NCI-H146 treated with DMSO at 0.1 percent for 48 hours (cell line): ENCODE measurements around the gene FAS.

Experiments
- DNase-seq: peaks from one replicate; lab custom pipeline; 2025; ENCODE audit not compliant: unreplicated experiment; lab: John Stamatoyannopoulos, UW

Gene FAS

DNA sequence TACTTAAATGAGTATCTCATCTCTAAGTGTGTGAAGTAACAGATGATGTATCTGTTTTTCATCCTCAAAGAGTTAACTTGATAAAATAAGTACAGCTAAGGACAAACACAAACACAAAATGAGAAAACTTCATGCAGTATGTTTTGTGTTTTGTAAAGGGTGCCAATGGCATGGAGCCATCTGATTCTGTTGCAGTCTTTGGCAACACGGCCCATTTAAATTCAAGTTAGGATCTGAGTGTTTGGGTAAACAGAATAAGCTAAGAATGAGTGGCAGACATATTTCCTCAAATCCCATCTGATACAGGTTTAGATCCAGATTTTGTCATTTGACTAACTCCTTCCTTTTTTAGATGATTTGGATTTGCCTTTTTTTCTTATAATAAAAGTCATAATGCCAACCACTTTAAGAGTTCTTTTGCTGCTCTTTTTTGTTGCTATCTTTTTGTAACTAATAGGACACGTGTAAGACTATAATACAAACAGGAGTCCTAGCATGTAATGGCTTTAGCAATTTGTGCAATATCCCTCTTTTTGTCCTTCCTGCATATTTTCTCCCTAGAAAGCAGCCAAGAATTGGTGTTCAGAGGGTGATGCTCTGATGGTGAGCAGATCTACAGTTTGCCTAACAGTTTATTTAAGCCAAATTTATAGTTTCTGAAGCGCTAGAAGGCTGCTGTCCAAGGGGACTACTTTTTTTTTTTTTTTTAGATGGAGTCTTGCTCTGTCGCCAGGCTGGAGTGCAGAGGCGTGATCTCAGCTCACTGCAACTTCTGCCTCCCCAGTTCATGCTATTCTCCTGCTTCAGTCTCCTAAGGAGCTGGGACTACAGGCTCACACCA lies 19.2 kb upstream of the FAS start:
- no peak for DNase-seq

- DNase-seq = no peak
These were observed 16.6 kb upstream of the FAS start for GRCh38 chr10:88974012-88974411.

DNA sequence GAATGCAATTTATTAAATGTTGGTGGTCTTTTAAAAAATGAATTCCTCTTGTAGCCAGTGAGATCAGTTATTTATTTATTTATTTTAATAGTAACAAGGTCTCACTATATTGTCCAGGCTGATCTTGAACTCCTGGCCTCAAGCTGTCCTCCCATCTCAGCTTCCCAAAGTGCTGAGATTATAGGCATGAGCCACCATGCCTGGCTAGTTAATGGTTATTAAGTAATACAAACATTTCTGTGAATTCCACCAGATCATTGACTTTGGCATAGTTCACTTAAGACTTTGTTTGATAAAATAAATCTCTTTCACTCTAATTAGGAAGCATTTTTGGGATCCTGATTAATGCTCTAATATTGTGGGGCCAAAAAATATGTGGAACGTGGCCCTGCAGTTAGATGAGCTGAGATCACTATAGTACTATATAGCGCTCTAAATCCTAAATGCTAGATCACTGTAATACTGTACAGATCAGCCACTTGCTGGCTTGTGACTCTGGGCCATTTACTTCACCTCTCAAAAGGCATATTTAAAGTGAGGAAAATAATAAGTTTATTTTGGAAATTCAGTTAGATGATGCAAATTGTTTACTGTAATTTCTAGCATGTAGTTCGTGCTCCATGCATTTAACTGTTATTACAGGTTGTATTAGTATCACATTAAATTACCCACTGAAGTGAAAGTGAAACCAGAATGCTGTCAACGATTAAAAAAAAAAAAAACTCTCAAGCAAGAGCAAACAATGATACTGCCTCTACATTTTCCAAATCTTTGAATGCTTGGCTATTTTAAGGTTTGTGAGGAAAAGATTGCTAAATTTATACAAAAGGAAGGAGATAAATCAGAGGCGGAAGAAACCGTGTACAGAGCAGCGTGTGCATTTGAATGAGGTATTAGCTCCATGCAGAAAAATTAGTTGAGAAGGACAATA lies 15.9 kb upstream of the FAS start:
- no peak for DNase-seq

GRCh38 chr10:88975377-88975720 lies 15.2 kb upstream of the FAS start:
- no peak for DNase-seq

GRCh38 chr10:88978463-88978862 lies 12.1 kb upstream of the FAS start:
- DNase-seq = no peak

- no peak for DNase-seq
These were observed 11.4 kb upstream of the FAS start for GRCh38 chr10:88979153-88979562.

- no peak for DNase-seq
These were observed 11.0 kb upstream of the FAS start for GRCh38 chr10:88979603-88980002.

GRCh38 chr10:88980247-88980646 lies 10.4 kb upstream of the FAS start:
- no peak for DNase-seq

DNA sequence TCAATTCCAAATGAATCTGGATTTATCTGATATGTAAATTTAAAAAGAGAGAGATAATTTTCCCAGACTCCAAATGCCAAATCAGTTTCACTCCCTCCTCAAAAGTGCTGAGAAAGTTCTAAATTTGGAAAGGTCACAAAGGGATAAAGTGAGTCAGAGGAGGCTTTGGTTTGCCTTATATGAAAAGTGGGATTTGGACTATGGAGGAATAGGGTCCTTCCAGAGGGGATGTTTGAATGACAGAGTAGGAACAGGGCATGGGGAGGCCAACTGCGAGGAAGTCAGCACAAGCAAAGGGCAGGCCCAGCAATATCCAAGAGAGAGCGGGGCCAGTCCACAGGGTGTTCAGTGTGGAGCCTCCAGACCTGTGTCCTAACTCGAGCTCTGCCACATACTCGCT lies 9.8 kb upstream of the FAS start:
- no peak for DNase-seq

- DNase-seq = no peak
These were observed 9.2 kb upstream of the FAS start for GRCh38 chr10:88981435-88981834.

- DNase-seq = no peak
These were observed 8.2 kb upstream of the FAS start for GRCh38 chr10:88982366-88982765.

GRCh38 chr10:88983206-88983605 lies 7.4 kb upstream of the FAS start:
- no peak for DNase-seq

GRCh38 chr10:88983939-88984338 lies 6.7 kb upstream of the FAS start:
- DNase-seq = no peak

- no peak for DNase-seq
These were observed 6.1 kb upstream of the FAS start for GRCh38 chr10:88984525-88984924.

GRCh38 chr10:88986549-88987242 lies 3.9 kb upstream of the FAS start:
- no peak for DNase-seq

- DNase-seq = no peak
These were observed 3.3 kb upstream of the FAS start for GRCh38 chr10:88987243-88987725.

DNA sequence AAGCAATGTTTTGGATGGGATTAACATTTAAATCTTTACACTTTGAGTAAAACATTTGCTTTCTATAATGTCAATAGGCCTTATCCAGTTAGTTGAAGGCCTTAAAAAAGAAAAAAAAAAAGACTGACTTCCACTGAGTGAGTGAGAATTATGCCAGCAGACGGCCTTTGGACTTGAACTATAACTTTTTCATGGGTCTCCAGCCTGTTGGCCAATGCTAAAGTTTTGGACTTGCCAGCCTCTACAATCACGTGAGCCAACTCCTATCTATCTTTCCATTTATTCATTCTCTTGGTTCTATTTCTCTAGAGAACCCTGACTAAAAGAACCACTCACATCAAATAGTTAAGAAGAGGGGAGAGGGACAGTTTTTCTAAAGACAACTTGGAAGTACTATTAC lies 2.8 kb upstream of the FAS start:
- no peak for DNase-seq

DNA sequence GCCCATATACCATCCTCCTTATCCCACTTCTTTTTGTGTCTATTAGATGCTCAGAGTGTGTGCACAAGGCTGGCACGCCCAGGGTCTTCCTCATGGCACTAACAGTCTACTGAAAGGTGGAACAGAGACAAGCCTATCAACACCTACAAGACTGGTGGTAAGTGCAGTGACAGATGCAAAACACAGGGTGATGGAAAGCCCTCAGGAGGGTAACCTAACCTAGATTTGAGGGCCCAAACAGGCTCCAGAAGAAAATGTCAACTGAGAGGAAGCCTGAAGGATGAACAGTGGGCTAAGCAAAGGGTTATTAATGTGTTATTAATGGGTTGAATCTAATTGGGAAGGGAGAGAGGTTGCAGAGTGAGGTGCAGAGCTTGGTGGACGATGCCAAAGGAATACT lies 1.2 kb upstream of the FAS start:
- no peak for DNase-seq

DNA sequence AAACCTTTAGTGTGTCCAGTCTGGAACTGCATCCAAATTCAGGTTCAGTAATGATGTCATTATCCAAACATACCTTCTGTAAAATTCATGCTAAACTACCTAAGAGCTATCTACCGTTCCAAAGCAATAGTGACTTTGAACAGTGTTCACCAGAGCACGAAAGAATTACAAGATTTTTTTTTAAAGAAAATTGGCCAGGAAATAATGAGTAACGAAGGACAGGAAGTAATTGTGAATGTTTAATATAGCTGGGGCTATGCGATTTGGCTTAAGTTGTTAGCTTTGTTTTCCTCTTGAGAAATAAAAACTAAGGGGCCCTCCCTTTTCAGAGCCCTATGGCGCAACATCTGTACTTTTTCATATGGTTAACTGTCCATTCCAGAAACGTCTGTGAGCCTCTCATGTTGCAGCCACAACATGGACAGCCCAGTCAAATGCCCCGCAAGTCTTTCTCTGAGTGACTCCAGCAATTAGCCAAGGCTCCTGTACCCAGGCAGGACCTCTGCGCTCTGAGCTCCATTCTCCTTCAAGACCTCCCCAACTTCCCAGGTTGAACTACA lies 694 bp upstream of the FAS start:
- no peak for DNase-seq

GRCh38 chr10:88991161-88991898 lies 732 bp downstream of the FAS start:
- DNase-seq = peak; percentile 7
